HG02623 (cell line): Measurements from ENCODE around the gene NEB.
"Not testable (repeated sequence)": the region's sequence is repeated elsewhere in the genome, so short reads cannot be mapped to it uniquely, and the experiment has no call there.

ENCODE experiments used
- ATAC-seq: cut with Tn5 transposase; IDR thresholded peaks from one replicate; pipeline ENCODE4 v1.9.1; 2021; ENCODE audit warnings: moderate library complexity; ENCODE audit not compliant: unreplicated experiment

NEB gene

DNA sequence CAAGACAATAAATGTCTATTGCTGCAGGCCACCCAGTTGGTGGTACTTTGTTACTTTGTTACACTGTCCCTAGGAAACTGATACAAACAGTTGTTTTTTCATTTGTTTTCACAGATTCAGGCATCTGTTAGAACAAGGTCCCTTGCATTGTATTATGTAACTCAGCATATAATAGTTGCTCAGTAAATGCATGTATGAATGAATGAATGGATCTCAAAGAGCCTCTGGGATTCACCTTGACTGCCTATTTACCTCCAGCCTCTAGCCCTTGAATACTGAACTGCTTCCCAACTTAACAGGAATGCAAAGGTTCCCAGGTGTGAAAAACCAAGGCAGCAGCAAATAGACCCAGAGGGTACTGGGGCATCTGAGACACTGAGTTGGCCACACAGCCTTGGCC, 27.4 kb upstream of the NEB start:
- no peak for ATAC-seq

DNA sequence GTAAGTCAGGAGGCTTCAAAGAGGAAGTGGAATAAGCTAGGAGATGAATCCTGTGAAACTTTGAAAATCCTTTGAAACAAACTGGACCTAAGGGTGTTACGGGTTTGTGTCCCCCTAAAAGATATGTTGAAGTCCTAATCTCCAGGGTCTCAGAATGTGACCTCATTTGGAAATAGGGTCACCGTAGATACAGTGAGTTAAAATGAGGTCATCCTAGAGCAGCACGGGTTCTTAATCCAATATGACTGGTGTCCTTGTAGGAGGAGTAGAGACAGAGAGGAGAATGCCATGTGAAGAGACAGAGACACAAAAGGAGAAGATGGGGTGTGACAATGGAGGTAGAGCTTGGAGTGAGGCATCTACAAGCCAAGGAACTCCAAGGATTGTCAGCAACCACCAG, 26.9 kb upstream of the NEB start:
- ATAC-seq: no peak

DNA sequence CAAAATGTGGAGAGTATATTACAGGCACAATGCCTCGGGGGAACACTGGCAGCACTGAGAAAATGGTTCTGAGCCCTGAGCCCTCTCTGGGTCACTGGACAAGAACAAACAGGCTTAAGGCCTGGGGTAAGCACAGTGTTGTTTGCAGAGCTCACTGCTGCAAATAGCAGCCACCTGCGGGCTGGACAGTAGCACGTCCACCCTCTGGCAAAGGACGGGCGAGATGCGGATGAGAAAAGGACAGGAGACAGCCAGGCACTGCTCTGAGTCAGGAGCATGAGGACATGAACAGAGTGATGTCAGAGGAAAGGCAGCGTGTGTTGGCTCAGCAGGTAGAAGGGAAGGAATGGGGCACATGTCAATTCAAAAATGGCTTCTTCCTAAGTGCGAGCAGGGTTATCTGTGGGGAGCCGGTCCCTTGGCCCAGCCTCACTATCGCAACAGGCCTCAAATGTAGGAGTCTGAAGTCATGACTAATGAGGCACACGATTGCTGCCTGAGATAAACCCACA, 25.9 kb upstream of the NEB start:
- no peak for ATAC-seq

DNA sequence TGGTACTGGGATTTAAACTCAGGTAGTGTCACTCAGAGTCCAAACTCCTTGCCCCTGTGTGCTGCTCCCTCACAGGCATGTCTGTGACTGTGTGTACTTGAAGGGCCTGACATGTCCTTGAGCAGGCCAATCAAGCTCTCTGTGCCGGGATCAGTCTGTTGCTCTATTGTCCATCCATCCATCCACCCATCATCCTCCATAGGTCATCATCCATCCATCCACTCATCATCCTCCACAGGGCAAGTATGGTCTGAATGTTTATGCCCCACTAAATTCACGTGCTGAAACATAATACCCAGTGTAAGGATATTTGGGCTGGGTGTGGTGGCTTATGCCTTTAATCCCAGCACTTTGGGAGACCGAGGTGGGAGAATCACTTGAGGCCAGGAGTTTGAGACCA, 24.5 kb upstream of the NEB start:
- no peak for ATAC-seq

DNA sequence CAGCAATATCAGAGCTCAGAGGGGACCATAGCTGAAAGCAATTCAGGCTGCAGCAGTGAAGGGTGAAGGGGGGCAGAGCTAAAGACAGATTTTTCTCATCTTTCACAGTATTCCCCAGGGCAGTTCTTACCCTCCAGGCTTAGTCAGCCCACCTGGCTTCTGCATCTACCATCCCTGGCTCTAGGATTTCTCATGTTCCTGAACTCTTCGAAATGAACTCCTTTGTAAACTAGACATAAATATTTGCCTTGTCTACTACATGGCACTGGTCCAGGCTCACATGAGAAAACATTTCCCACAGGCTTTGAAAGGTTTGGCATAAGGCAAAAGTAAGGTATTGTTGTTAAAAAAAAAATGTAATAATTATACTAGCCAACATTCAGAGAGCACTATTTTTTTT, 23.6 kb upstream of the NEB start:
- ATAC-seq: no peak

DNA sequence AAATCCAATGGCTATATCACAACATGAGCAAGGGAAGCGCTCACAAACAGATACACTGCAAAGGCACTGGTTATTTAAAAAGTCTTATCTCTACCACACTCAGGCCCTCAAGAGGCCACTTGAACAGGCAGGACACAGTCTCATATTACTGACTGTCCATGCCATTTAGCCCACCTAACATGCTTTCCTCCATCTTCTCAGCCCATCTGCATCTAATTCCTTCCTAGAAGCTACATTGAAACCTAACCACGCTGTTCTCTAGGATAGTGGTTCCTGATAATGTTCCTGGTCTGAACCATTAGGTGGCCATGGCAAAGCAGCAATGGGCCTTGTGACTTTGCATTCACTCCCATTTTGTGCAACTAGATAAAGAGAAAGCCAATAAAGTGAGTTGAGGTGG, 22.5 kb upstream of the NEB start:
- no peak for ATAC-seq

DNA sequence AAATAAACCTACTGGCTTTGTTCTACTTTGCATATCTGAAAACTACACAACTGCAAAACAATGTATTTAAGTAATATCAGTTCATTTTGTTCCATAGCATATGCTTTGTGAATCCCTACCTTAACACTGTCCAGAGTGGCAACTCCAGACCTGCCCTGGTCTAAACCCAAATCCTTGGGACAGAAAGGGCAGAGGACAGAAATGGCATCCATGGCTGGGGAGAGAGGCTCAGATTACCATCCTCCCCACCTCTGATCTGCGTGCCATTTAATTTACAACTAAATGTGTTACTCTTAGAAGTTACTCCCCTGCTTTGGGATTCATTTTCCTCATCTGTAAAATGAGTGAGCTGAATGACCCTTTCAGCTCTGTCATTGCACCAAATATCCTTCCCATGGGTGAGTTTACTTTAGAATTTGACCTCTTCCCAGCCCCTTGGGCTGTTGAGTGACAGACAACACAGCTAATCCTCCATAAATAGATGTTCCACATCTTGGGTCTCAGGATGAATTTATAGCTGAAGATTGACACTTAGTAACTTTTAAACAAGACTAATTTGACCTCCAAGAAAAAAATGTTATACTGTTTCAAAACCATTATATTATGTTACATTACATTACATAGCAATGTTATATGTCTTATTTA, 20.1 kb upstream of the NEB start:
- ATAC-seq: no peak

DNA sequence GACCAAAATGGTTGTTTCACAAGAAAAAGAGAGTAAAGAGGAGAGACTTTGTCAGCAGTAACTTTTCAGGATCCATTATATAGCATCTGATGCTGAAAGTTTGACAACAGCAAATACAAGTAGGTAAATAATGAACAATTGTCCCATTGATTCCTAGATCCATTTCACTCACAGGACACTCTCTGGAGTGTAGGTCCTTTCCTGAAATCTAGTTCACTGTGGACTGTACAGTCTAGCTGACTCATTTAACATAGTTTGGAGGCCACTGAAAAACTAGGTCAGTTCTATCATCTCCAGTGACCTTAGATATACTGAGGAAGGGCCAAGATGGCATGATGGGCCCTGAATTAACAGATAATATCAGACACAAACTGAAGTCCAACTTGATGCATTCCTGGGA, 19.3 kb upstream of the NEB start:
- no peak for ATAC-seq

DNA sequence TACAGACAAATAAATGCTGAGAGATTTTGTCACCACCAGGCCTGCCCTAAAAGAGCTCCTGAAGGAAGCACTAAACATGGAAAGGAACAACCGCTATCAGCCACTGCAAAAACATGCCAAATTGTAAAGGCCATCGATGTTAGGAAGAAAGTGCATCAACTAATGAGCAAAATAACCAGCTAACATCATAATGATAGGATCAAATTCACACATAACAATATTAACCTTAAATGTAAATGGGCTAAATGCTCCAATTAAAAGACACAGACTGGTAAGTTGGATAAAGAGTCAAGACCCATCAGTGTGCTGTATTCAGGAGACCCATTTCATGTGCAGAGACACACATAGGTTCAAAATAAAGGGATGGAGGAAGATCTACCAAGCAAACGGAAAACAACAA, 11.0 kb upstream of the NEB start:
- ATAC-seq: not testable (repeated sequence)

DNA sequence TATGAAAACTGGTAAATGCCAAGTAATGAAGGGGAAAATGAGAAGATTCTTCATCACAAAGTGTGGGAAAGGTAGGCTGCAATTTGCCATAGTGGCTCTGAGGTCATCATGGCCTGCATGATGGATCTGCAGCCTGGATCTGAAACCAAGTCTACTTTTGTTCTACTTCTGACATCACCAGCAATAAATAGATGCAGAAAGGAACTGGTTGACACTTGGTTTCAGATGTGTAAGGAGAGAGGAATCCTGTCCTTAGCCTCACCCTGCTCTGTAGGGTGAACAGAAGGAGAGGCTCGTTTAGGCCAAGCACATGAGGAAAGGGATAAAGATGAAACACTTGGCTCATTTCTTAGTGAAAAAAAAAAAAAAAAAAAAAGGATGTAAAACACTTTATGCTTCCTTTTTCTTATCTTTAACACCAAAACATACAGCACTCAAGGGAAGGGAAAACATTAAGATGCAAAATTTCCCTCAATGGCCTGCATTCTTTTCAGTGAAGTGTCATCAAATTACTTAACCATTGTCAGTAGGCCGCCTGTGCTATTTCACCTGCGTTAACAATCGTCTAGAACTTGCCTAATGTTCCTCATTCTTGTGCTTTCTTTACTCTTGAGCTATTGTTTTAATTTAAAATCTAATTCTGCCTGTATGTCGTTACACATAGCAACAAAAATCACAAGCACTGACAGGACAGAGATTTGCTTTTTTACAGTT, 3.9 kb downstream of the NEB start:
- peak; percentile 77 for ATAC-seq

DNA sequence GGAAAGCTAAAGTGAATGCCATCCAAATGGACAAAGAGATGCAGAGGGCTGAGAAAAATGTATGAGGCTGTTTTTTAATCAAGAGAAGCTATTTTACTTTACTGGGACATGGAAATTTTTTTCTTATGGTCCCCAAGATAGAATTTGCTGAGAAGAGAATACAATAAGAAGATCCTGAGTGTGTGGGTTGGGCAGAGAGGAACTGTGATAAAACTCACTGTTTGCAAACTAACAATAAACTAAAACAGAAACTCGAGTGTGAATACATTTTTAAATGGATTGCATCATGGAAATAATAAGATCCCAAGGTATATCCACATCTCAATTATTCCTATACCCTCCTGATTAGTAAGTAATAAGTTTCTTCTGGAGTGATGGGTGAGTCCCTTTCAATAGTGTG, 4.4 kb downstream of the NEB start:
- peak; percentile 26 for ATAC-seq

DNA sequence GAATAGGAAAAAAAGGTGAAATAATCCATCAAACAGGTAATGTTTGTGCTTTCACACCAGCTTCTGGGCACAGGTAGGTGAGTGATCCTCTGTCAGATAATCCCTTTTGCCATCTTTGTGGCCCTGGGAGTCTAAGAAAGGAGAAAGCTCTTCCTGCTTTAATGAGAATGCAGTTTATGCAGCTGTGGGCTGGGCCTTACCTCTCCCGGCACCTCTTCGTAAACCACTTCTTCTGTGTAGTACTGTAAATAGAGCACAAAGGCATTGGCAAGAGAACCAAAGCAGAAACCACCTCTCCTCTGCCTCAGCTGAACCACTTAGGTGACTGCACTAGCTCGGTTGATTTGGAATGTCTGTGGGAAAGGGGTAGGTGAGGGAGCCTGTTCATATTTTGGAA, 4.9 kb downstream of the NEB start:
- no peak for ATAC-seq

DNA sequence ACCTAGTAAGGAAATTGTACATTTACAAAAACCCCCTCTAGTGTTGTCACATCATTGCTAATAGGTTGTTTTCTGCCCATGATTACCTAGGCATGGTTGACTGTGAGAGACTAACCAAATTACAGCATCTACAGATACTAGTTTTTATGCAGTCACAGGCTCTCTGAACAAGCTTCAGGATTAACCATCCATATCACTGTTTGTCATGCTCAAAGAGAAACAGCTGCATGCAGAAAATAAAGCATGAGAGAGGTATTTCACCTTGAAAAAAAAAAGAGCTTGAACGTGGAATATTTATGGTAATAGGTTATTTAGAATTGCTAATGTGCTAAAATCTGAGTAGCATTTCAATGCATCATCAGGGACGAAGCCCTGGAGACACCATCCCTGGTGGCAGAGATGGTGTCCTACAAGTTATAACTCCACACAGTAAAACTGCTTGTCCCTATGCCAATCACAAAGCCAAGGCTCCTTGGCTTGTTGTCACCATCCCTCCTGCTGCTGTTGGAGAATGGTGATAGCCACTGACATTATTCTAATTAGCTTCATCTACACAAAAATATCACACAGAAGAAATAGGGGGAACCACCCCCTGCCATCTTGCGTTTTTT, 5.4 kb downstream of the NEB start:
- no peak for ATAC-seq

DNA sequence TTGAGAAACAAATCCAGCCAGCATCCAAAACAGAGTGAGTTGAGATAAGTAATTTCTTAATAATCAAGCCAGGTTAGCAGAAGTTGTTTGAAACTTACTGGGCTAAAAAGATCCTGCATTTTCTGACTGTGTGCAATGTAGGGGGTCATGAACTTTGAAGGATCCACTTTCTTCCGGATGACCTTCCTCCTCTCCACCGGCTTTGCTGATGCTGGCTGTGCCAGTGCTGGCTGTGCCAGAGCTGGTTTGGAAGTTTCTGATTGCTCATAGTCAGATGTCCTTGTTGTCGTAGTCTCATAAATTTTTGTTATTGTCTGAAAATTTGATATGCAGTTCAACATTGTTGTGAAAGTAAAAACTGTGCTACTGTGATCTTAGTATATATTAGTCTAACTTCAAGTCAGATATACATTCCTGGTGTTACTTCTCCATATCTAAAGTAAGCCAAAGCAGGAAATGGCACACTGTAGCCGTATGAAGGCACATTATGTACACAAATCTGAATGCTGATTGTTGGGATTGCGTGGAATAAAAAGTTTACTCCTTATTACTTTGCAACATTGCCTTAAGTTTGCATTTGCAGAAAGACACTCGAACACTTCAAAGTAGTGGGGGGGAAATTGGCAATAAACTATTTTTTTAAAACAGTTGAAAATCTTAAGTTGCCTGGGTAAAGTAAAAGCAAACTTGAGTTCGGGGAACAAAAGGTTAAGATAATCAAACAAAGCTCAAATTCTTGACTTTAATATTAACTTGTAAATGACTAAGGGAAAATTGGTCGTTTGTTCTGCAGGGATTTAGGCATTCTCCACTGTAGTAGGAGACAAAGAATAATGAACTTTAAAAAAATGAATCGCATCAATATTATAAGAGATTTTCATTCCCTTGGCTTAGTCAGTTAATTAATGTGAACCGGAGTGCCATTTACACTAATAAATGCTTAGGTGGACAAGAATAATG, 6.4 kb downstream of the NEB start:
- ATAC-seq: no peak

DNA sequence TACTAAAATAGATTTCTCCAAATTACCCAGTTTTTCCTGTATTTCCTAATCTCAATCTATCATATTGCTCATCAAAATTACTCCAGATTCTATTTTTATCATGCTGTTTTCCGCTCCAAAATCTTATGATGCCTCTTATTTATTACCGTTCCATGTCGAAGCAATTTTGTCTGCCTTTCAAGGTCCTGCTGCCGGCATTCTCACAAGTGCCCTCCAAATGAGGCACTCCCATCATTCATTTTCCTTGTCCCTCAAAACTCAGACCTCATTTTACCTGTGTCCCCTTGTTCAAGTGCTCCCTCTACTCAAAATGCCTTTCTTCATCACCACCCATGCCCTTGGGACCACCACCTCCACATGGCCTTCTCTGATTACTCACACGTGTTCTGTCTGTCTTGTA, 13.1 kb downstream of the NEB start:
- ATAC-seq: no peak

DNA sequence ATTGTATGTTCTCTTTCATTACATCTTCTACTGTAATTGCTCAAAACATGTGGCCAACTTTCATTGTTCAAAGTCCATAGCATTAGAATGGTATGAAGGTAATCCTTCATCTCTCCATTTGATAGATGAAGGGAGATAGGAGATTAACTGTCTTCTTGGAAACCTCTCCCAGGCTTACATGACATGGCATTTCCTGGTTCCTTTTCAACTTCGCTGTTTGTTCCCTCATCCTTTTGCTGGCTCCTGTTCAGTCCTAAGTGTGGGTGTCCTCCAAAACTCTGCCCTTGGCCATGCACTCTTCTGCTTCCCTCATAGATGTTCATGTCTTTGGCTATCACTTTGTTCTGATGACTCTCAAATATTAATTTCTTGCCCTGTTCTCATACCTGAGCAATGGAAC, 13.8 kb downstream of the NEB start:
- no peak for ATAC-seq

DNA sequence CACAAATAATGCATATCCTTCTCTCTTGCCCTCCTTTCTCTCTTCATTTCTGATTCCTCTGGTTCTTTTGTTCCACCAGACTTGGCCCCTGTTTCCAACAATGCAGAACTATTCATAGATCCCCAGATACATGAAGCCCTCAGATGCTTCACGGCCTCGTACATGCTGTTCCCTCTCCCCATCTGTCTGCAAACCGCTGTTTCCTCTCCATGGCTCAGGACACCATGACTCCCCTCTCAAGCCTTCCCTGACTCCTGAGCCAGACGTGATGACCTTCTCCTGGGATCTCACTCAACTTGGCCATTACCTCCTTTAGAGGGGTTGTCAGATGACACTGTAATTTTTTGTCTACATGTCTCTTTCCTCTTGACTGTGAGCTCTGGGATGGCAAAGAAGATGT, 15.5 kb downstream of the NEB start:
- no peak for ATAC-seq

DNA sequence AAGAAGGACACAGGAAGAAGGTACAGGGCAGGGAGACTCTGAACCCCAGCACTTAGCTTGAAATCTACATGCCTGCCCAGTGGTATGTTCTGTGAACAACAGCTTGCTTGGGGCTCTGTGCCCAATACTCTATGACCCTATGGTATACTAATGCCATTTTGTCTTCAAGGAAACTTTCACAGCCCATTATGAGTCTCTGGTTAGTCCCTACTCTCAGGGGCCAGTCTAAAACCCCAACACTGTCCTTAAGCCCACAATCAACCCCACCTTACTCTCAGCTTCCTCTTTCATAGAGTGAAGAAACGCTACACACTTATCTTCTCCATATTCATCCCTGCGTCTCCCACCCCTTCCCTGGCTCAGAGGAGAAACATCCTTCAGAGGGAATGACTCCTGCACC, 16.0 kb downstream of the NEB start:
- ATAC-seq: no peak

DNA sequence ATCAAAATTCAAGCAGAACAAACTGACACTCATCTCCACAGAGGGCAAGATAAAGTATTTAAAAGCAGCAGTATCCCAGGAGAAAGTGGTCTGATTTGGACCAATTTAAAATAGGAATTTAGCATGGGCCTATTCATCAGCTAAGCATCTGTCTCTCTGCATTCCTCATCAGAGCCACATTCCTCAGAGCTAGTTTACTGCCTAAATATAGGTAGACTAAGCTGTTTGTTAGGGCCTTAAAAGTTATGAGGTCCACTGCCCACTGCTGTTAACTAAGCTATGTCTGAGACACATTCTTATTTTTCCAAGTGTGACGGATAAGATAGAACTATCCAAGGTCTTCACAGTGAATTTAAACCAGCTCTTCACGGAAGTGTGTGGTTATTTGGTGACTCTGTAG, 17.6 kb downstream of the NEB start:
- ATAC-seq: no peak

DNA sequence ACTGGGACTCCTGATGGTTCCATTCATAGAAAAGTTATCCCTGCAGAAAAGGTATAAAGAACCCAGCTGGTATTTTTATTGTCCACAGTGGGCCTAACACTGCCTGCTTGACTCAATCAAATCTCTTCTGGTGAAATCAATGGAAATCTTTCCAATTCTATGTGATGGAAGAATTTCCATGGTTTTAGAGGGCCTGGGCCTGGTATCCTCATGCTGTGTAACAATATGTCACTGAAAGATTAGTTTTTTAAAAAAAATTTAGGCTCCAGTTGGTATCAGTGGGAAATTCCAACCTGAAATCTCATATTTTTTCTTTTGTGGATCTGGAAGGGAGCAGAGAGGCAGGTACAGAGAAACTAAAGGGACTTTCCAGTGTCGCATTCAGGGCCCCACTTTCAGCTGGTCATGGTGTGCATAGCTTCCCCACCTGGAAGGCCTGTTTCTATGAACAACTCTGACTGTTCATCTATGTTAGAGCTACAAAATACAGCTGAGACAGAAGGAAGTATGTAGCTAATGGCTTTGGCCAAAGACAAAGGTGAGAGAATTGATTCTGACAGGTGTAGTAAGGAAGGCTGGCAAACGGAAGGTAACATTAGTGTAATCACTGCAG, 20.9 kb downstream of the NEB start:
- no peak for ATAC-seq

DNA sequence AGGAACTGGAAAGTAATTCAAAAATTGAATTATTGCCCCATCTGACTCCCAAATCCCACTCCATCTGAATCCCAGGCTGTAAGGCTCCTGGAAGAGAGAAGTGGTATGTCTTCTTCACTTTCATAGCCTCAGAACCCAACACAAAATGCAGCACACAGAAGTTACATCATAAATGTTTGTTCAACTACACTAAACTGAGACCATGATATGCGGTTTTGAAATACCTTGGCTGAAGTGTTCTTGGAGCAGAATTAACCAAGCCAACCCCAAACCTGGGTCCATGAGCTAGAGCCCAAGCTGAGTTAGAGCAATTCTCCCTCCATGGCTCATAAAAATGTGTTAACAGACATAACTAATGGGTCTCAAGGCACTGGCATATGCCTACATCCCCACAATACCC, 23.3 kb downstream of the NEB start:
- no peak for ATAC-seq
